Erythroblast (primary cell): ENCODE results near the gene NUDCD3.
A peak's percentile ranks its signal among the peaks of the same experiment; 100 is the strongest.

Source experiments
- DNase-seq, 2 experiments: peaks; one replicate each; lab custom pipeline; 2025; lab: John Stamatoyannopoulos, UW
- GATA1 ChIP-seq: IDR thresholded peaks from 2 replicates; pipeline ENCODE4 v1.6.1; 2011; ENCODE audit warnings: low read depth, mild to moderate bottlenecking, control low read depth, low read length, moderate library complexity
- POLR2A ChIP-seq: IDR thresholded peaks from 2 replicates; pipeline ENCODE4 v1.6.1; 2011; ENCODE audit warnings: mild to moderate bottlenecking, low read length

Gene NUDCD3

GRCh38 chr7:44400033-44400511, 90.4 kb downstream of the NUDCD3 start:
- no peak for TF ChIP-seq GATA1
- no peak for TF ChIP-seq POLR2A
- DNase-seq, result no peak

GRCh38 chr7:44398953-44399574, 91.4 kb downstream of the NUDCD3 start:
- no peak for TF ChIP-seq GATA1
- TF ChIP-seq POLR2A, result no peak
- DNase-seq, result no peak

GRCh38 chr7:44398511-44398911, 91.9 kb downstream of the NUDCD3 start:
- TF ChIP-seq POLR2A (no peak), GATA1 (no peak)
- no peak for DNase-seq

- DNase-seq, result no peak
- TF ChIP-seq POLR2A (no peak), GATA1 (no peak)
Measured at GRCh38 chr7:44396931-44397545, 93.4 kb downstream of the NUDCD3 start.

GRCh38 chr7:44396496-44396895, 94.0 kb downstream of the NUDCD3 start:
- no peak for DNase-seq
- no peak for TF ChIP-seq POLR2A
- TF ChIP-seq GATA1, result no peak

GRCh38 chr7:44395067-44395466, 95.4 kb downstream of the NUDCD3 start:
- no peak for DNase-seq
- TF ChIP-seq GATA1 (no peak), POLR2A (no peak)

- no peak for TF ChIP-seq GATA1
- no peak for TF ChIP-seq POLR2A
- no peak for DNase-seq
Measured at GRCh38 chr7:44394636-44395035, 95.8 kb downstream of the NUDCD3 start.

- DNase-seq, result no peak
- TF ChIP-seq GATA1, result no peak
- no peak for TF ChIP-seq POLR2A
Measured at GRCh38 chr7:44394112-44394447, 96.4 kb downstream of the NUDCD3 start.

GRCh38 chr7:44393238-44394111, 97.0 kb downstream of the NUDCD3 start:
- peak; percentile 27 to 70 for DNase-seq
- TF ChIP-seq GATA1 (no peak), POLR2A (no peak)

- TF ChIP-seq GATA1 (no peak), POLR2A (no peak)
- DNase-seq, result no peak
Measured at GRCh38 chr7:44392618-44393010, 97.8 kb downstream of the NUDCD3 start.

GRCh38 chr7:44391746-44392617, 98.5 kb downstream of the NUDCD3 start:
- DNase-seq, result no peak
- TF ChIP-seq GATA1, result no peak
- TF ChIP-seq POLR2A, result no peak

GRCh38 chr7:44391171-44391570, 99.3 kb downstream of the NUDCD3 start:
- no peak for DNase-seq
- TF ChIP-seq POLR2A (no peak), GATA1 (no peak)

- no peak for DNase-seq
Measured at GRCh38 chr7:44390701-44391100, 99.8 kb downstream of the NUDCD3 start.

More at GRCh38 chr7:44390701-44391100, 99.8 kb downstream of the NUDCD3 start:
- TF ChIP-seq POLR2A, result no peak
- no peak for TF ChIP-seq GATA1
